Smooth muscle cell (in vitro differentiated cells): Measurements from ENCODE around the gene LYPD6. TPM values are rescaled to one million over a fixed set of nuclear protein-coding genes. Genes with fewer than 3 reads are reported as not detected.

Experiments used
- DNase-seq: peaks from one replicate; lab custom pipeline; 2025; ENCODE audit not compliant: unreplicated experiment; lab: John Stamatoyannopoulos, UW
- H2AFZ ChIP-seq: fragments of 200-600 bp; sonication (generic); 2 replicates; pipeline ENCODE4 v1.6.0; 2016; ENCODE audit warnings: antibody characterized with exemption, low read depth, mild to moderate bottlenecking
- H3F3A ChIP-seq: fragments of 200-600 bp; sonication (generic); 2 replicates; pipeline ENCODE4 v1.6.0; 2017; ENCODE audit warnings: antibody characterized with exemption, low read depth
- H3K27ac ChIP-seq: fragments of 200-600 bp; sonication (generic); 2 replicates; pipeline ENCODE4 v1.5.1; 2016; ENCODE audit warnings: low read depth, mild to moderate bottlenecking
- H3K27me3 ChIP-seq: fragments of 200-600 bp; sonication (generic); 2 replicates; pipeline ENCODE4 v1.6.1; 2016; ENCODE audit warnings: low read depth, mild to moderate bottlenecking
- H3K36me3 ChIP-seq: fragments of 200-600 bp; sonication (generic); 2 replicates; pipeline ENCODE4 v1.5.1; 2016; ENCODE audit warnings: low read depth
- H3K4me1 ChIP-seq: fragments of 200-600 bp; sonication (generic); 2 replicates; pipeline ENCODE4 v1.5.1; 2016; ENCODE audit warnings: low read depth
- H3K4me2 ChIP-seq: fragments of 200-600 bp; sonication (generic); 2 replicates; pipeline ENCODE4 v1.6.0; 2016; ENCODE audit warnings: mild to moderate bottlenecking
- H3K4me3 ChIP-seq: fragments of 200-600 bp; sonication (generic); 2 replicates; pipeline ENCODE4 v1.5.1; 2016; ENCODE audit warnings: mild to moderate bottlenecking
- H3K79me2 ChIP-seq: fragments of 200-600 bp; sonication (generic); 2 replicates; pipeline ENCODE4 v1.6.0; 2016; ENCODE audit warnings: low read depth, mild to moderate bottlenecking
- H3K9ac ChIP-seq: fragments of 200-600 bp; sonication (generic); 2 replicates; pipeline ENCODE4 v1.6.0; 2016; ENCODE audit warnings: low read depth
- H3K9me3 ChIP-seq: fragments of 200-600 bp; sonication (generic); replicated peaks from 2 replicates; pipeline ENCODE4 v1.5.1; 2016; ENCODE audit warnings: low read depth
- H4K20me1 ChIP-seq: fragments of 200-600 bp; sonication (generic); 2 replicates; pipeline ENCODE4 v1.6.0; 2016; ENCODE audit warnings: low read depth
- CTCF ChIP-seq: fragments of 200-600 bp; sonication (generic); IDR thresholded peaks from 2 replicates; pipeline ENCODE4 v1.5.1; 2017; ENCODE audit warnings: borderline replicate concordance, mild to moderate bottlenecking, antibody characterized with exemption; ENCODE audit not compliant: insufficient read depth, poor library complexity, severe bottlenecking
- WGBS: methylation state at CpG from one replicate; pipeline ENCODE4 v1.1.7; 2016; ENCODE audit warnings: low lambda C conversion rate; 5-methylcytosine and 5-hydroxymethylcytosine counted together
- polyA plus RNA-seq: library from polyadenylated mRNA; unstranded; fragments of >200 nt; fragmentation: Nextera tagmentation; extraction: Ambion mirVana; gene quantifications from 2 replicates; pipeline ENCODE4 v1.2.1, GENCODE V29; 2016
- total RNA-seq: library from RNA; depleted of rRNA; stranded (reverse); fragments of >200 nt; gene quantifications from 2 replicates; pipeline ENCODE4 v1.2.3, GENCODE V29; 2014

Gene LYPD6
- total and polyA plus RNA-seq, 2 experiments from 2014 or later = 1.6 to 9.8 TPM

- no peaks in the 10 kb centered on the region for H3K27me3 ChIP-seq
- no peak overlapping the region for H3K4me2 ChIP-seq
- no peaks in the 10 kb centered on the region for H3K36me3 ChIP-seq
- no peak overlapping the region for H3K4me3 ChIP-seq
- H4K20me1 ChIP-seq = no peaks in the 10 kb centered on the region
- DNase-seq = no peak
- H3K9me3 ChIP-seq = no peaks in the 10 kb centered on the region
- H3K9ac ChIP-seq = no peak overlapping the region
- peaks cover 4% of the 10 kb centered on the region for H3F3A ChIP-seq
- H3K79me2 ChIP-seq = no peaks in the 10 kb centered on the region
- no peak overlapping the region for H3K27ac ChIP-seq
- H2AFZ ChIP-seq = no peak overlapping the region
- WGBS = 71% methylated on average over 2 of the region's 2 CpGs
- peaks cover 1% of the 10 kb centered on the region for H3K4me1 ChIP-seq
- no peak for TF ChIP-seq CTCF
Observed at GRCh38 chr2:149472413-149472812, 142.0 kb downstream of the LYPD6 start.

GRCh38 chr2:149473068-149473467 lies 142.7 kb downstream of the LYPD6 start:
- no peak for DNase-seq
- Histone ChIP-seq H3K36me3 (no peaks in the 10 kb centered on the region), H3K79me2 (no peaks in the 10 kb centered on the region), H3K27ac (no peak overlapping the region), H3K4me2 (no peak overlapping the region), H3K27me3 (no peaks in the 10 kb centered on the region), H3K9ac (no peak overlapping the region), H3F3A (no peaks in the 10 kb centered on the region), H3K9me3 (no peaks in the 10 kb centered on the region), H3K4me3 (no peak overlapping the region), H4K20me1 (no peaks in the 10 kb centered on the region), H2AFZ (no peak overlapping the region), H3K4me1 (no peaks in the 10 kb centered on the region)
- TF ChIP-seq CTCF = no peak
- WGBS = 100% methylated on average over 1 of the region's 1 CpG

DNA sequence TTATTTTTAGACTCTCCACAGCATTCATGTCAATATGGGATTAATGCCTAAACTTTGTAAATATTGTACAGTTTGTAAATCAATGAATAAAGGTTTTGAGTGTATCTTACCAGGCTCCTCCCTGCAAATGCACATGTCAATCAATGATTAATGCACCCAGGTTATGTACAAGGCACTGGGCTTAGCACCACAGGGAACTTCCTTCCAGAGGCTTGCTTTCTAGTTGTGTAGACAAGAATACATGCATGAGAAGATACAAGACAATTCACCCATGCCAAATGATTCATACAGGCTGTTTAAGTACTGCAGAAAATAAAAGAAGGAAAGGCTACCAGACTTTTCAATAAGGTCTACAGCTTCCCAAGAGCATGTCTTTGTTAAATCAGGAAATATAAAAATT lies 143.1 kb downstream of the LYPD6 start:
- Histone ChIP-seq H3K9ac (no peak overlapping the region), H2AFZ (no peak overlapping the region), H3K27ac (no peak overlapping the region), H4K20me1 (no peaks in the 10 kb centered on the region), H3K4me3 (no peak overlapping the region), H3K4me1 (no peaks in the 10 kb centered on the region), H3K4me2 (no peak overlapping the region), H3F3A (no peaks in the 10 kb centered on the region), H3K27me3 (no peaks in the 10 kb centered on the region), H3K9me3 (no peaks in the 10 kb centered on the region), H3K36me3 (no peaks in the 10 kb centered on the region), H3K79me2 (no peaks in the 10 kb centered on the region)
- TF ChIP-seq CTCF = no peak
- DNase-seq = no peak

GRCh38 chr2:149483004-149483605 lies 152.7 kb downstream of the LYPD6 start:
- 13% methylated on average over 4 of the region's 4 CpGs for WGBS
- H3K27me3 ChIP-seq = no peaks in the 10 kb centered on the region
- H3K4me1 ChIP-seq = peaks cover 10% of the 10 kb centered on the region
- peak overlapping the region; percentile 74 for H3K4me2 ChIP-seq
- H4K20me1 ChIP-seq = no peaks in the 10 kb centered on the region
- no peak overlapping the region for H3K4me3 ChIP-seq
- DNase-seq = no peak
- no peaks in the 10 kb centered on the region for H3K9me3 ChIP-seq
- peak overlapping the region; percentile 18 for H2AFZ ChIP-seq
- H3F3A ChIP-seq = peaks cover 12% of the 10 kb centered on the region
- no peak overlapping the region for H3K9ac ChIP-seq
- H3K27ac ChIP-seq = peak overlapping the region; percentile 64
- H3K79me2 ChIP-seq = no peaks in the 10 kb centered on the region
- TF ChIP-seq CTCF = no peak
- no peaks in the 10 kb centered on the region for H3K36me3 ChIP-seq
